NT2/D1 (cell line): ENCODE data around the gene PNPO.
A peak's percentile ranks its signal among the peaks of the same experiment; 100 is the strongest.

Experiments
- DNase-seq: peaks from one replicate; pipeline ENCODE4 v3.0.0-alpha.2; 2011; ENCODE audit warnings: low read depth, low spot score
- H3K27me3 ChIP-seq: 2 replicates; pipeline ENCODE4 v1.6.0; 2011; ENCODE audit warnings: mild to moderate bottlenecking; ENCODE audit not compliant: insufficient read length, insufficient read depth
- H3K36me3 ChIP-seq: 2 replicates; pipeline ENCODE4 v1.6.1; 2011; ENCODE audit warnings: mild to moderate bottlenecking, low read length, mixed read lengths; ENCODE audit not compliant: insufficient read depth, insufficient read length
- H3K4me1 ChIP-seq: 2 replicates; pipeline ENCODE4 v1.5.1; 2011; ENCODE audit not compliant: insufficient read depth, insufficient read length
- H3K4me3 ChIP-seq: 2 replicates; pipeline ENCODE4 v1.5.1; 2011; ENCODE audit warnings: low read depth; ENCODE audit not compliant: insufficient read length
- H3K9ac ChIP-seq: 2 replicates; pipeline ENCODE4 v1.6.0; 2011; ENCODE audit warnings: low read depth; ENCODE audit not compliant: insufficient read length
- H3K9me3 ChIP-seq: 2 replicates; pipeline ENCODE4 v1.5.1; 2011; ENCODE audit warnings: mild to moderate bottlenecking, low read length; ENCODE audit not compliant: insufficient read depth
- SUZ12 ChIP-seq: IDR thresholded peaks from 2 replicates; pipeline ENCODE4 v1.6.1; 2011; ENCODE audit not compliant: insufficient read length, insufficient read depth; ENCODE audit errors: extremely low read depth
- YY1 ChIP-seq: IDR thresholded peaks from 2 replicates; pipeline ENCODE4 v1.6.1; 2011; ENCODE audit not compliant: insufficient read length, insufficient read depth
- ZNF274 ChIP-seq: IDR thresholded peaks from 2 replicates; pipeline ENCODE4 v1.6.1; 2011; ENCODE audit warnings: mild to moderate bottlenecking, low read depth, low read length

The PNPO gene

GRCh38 chr17:47935961-47936360 lies 5.4 kb upstream of the PNPO start:
- H3K27me3 ChIP-seq: no peaks in the 10 kb centered on the region
- H3K4me1 ChIP-seq: peaks cover 6% of the 10 kb centered on the region
- H3K9me3 ChIP-seq: peaks cover 4% of the 10 kb centered on the region; the same call in 1 of the 2 replicates
- TF ChIP-seq YY1: no peak
- no peak for TF ChIP-seq ZNF274
- no peak for TF ChIP-seq SUZ12
- DNase-seq: no peak
- no peak overlapping the region for H3K4me3 ChIP-seq
- no peak overlapping the region for H3K9ac ChIP-seq
- H3K36me3 ChIP-seq: no peaks in the 10 kb centered on the region

- Histone ChIP-seq H3K9ac (no peak overlapping the region), H3K9me3 (peaks cover 6% of the 10 kb centered on the region; the same call in 1 of the 2 replicates), H3K4me1 (peaks cover 6% of the 10 kb centered on the region), H3K27me3 (no peaks in the 10 kb centered on the region), H3K36me3 (no peaks in the 10 kb centered on the region), H3K4me3 (no peak overlapping the region)
- TF ChIP-seq YY1 (no peak), SUZ12 (no peak), ZNF274 (no peak)
- DNase-seq: no peak
Measured at GRCh38 chr17:47937941-47938340, 3.4 kb upstream of the PNPO start.

- Histone ChIP-seq H3K27me3 (no peaks in the 10 kb centered on the region), H3K4me1 (peaks cover 3% of the 10 kb centered on the region), H3K4me3 (peak overlapping the region; percentile 78), H3K36me3 (peaks cover 33% of the 10 kb centered on the region), H3K9ac (peak overlapping the region; percentile 77), H3K9me3 (peaks cover 6% of the 10 kb centered on the region; the same call in 1 of the 2 replicates)
- TF ChIP-seq YY1 (no peak), SUZ12 (no peak), ZNF274 (no peak)
- no peak for DNase-seq
Measured at GRCh38 chr17:47942096-47942510, 732 bp downstream of the PNPO start.

- Histone ChIP-seq H3K4me3 (no peak overlapping the region), H3K9me3 (peaks cover 6% of the 10 kb centered on the region; the same call in 1 of the 2 replicates), H3K4me1 (peaks cover 3% of the 10 kb centered on the region), H3K27me3 (no peaks in the 10 kb centered on the region), H3K9ac (peak overlapping the region; percentile 77), H3K36me3 (peaks cover 33% of the 10 kb centered on the region)
- DNase-seq: no peak
- TF ChIP-seq YY1 (no peak), ZNF274 (no peak), SUZ12 (no peak)
Measured at GRCh38 chr17:47942568-47942967, 1.2 kb downstream of the PNPO start.

- H3K4me3 ChIP-seq: no peak overlapping the region
- no peak overlapping the region for H3K9ac ChIP-seq
- no peaks in the 10 kb centered on the region for H3K27me3 ChIP-seq
- H3K4me1 ChIP-seq: peaks cover 13% of the 10 kb centered on the region
- peaks cover 46% of the 10 kb centered on the region for H3K36me3 ChIP-seq
- no peak for DNase-seq
- H3K9me3 ChIP-seq: peaks cover 6% of the 10 kb centered on the region; the same call in 1 of the 2 replicates
- TF ChIP-seq ZNF274 (no peak), YY1 (no peak), SUZ12 (no peak)
Measured at GRCh38 chr17:47945080-47945479, 3.7 kb downstream of the PNPO start.

GRCh38 chr17:47945529-47946508 lies 4.4 kb downstream of the PNPO start:
- no peak for DNase-seq
- Histone ChIP-seq H3K9me3 (peaks cover 4% of the 10 kb centered on the region; the same call in 1 of the 2 replicates), H3K4me3 (no peak overlapping the region), H3K36me3 (peaks cover 46% of the 10 kb centered on the region), H3K9ac (no peak overlapping the region), H3K4me1 (peaks cover 12% of the 10 kb centered on the region), H3K27me3 (no peaks in the 10 kb centered on the region)
- TF ChIP-seq SUZ12: no peak
- TF ChIP-seq ZNF274: no peak
- TF ChIP-seq YY1: no peak

- Histone ChIP-seq H3K9ac (no peak overlapping the region), H3K27me3 (no peaks in the 10 kb centered on the region), H3K4me1 (peaks cover 11% of the 10 kb centered on the region), H3K36me3 (peaks cover 46% of the 10 kb centered on the region), H3K4me3 (no peak overlapping the region), H3K9me3 (no peaks in the 10 kb centered on the region)
- TF ChIP-seq YY1: no peak
- TF ChIP-seq SUZ12: no peak
- no peak for TF ChIP-seq ZNF274
- DNase-seq: no peak
Measured at GRCh38 chr17:47946516-47946915, 5.1 kb downstream of the PNPO start.
